IMR-90 (cell line): Measurements from ENCODE around the gene TBC1D23. TPM values are rescaled to one million over a fixed set of nuclear protein-coding genes. Genes with fewer than 3 reads are reported as not detected.

Experiments used
- ATAC-seq: fragments of 200-7000 bp; cut with Tn5 transposase; 2 replicates; pipeline ENCODE4 v1.9.1; 2020; ENCODE audit warnings: low read depth, mild to moderate bottlenecking, moderate library complexity
- BruUV-seq: library from RNA; stranded (reverse); fragments of 400-500 nt; replicated peaks from 2 replicates; lab custom pipeline; 2021; lab: Mats Ljungman, UMichigan
- CTCF ChIA-PET: fragments of 300-600 bp; formaldehyde crosslinking; extraction: SDS; loops from one replicate; lab custom pipeline; 2021; ENCODE audit warnings: antibody characterized with exemption; lab: Yijun Ruan, JAX
- POLR2A ChIA-PET: fragments of 300-600 bp; sonication (Branson Sonifier 250); formaldehyde crosslinking; loops from one replicate; lab custom pipeline; 2022; ENCODE audit warnings: antibody characterized with exemption; ENCODE audit not compliant: unreplicated experiment; lab: Charles Lee
- DNase-seq: peaks from one replicate; pipeline ENCODE4 v3.0.0; 2013
- H2AFZ ChIP-seq: replicated peaks from 2 replicates; pipeline ENCODE3; 2013; ENCODE audit warnings: low read length, mild to moderate bottlenecking; ENCODE audit not compliant: poor library complexity
- H2AK5ac ChIP-seq: 2 replicates; pipeline ENCODE4 v1.6.1; 2013; ENCODE audit warnings: low read depth, low read length, inconsistent platforms
- H2AK9ac ChIP-seq: replicated peaks from 2 replicates; pipeline ENCODE3; 2013; ENCODE audit warnings: mild to moderate bottlenecking, low read depth, low read length, moderate library complexity; ENCODE audit not compliant: poor library complexity
- H2BK120ac ChIP-seq: 2 replicates; pipeline ENCODE4 v1.6.1; 2013; ENCODE audit warnings: low read depth, low read length, inconsistent platforms
- H2BK15ac ChIP-seq: 3 replicates; pipeline ENCODE4 v1.6.1; 2013; ENCODE audit warnings: low read depth, low read length, inconsistent platforms
- H2BK20ac ChIP-seq: 2 replicates; pipeline ENCODE4 v1.6.1; 2013; ENCODE audit warnings: low read depth, mild to moderate bottlenecking, inconsistent platforms, low read length, moderate library complexity
- H2BK5ac ChIP-seq: 2 replicates; pipeline ENCODE4 v1.6.1; 2013; ENCODE audit warnings: mild to moderate bottlenecking, low read depth, low read length, inconsistent platforms; ENCODE audit not compliant: poor library complexity, severe bottlenecking
- H3K14ac ChIP-seq: replicated peaks from 2 replicates; pipeline ENCODE4 v1.6.1; 2013; ENCODE audit warnings: low read depth, low read length, inconsistent platforms
- H3K18ac ChIP-seq: 2 replicates; pipeline ENCODE4 v1.6.1; 2013; ENCODE audit warnings: low read depth, low read length, control low read depth
- H3K23ac ChIP-seq: 2 replicates; pipeline ENCODE4 v1.6.1; 2013; ENCODE audit warnings: low read depth, low read length, inconsistent platforms
- H3K27ac ChIP-seq: 2 replicates; pipeline ENCODE4 v1.5.1; 2013; ENCODE audit warnings: mild to moderate bottlenecking, control low read depth, low read length; ENCODE audit not compliant: insufficient read depth
- H3K27me3 ChIP-seq: 2 replicates; pipeline ENCODE4 v1.6.1; 2013; ENCODE audit warnings: low read length; ENCODE audit not compliant: control insufficient read depth, insufficient read depth
- H3K36me3 ChIP-seq: 2 replicates; pipeline ENCODE4 v1.6.1; 2013; ENCODE audit warnings: low read length, mixed read lengths; ENCODE audit not compliant: control insufficient read depth, insufficient read depth
- H3K4ac ChIP-seq: 2 replicates; pipeline ENCODE4 v1.6.1; 2013; ENCODE audit warnings: low read depth, low read length, inconsistent platforms
- H3K4me1 ChIP-seq: 2 replicates; pipeline ENCODE4 v1.6.1; 2013; ENCODE audit warnings: low read length, mixed read lengths; ENCODE audit not compliant: control insufficient read depth, insufficient read depth
- H3K4me2 ChIP-seq: 2 replicates; pipeline ENCODE4 v1.6.1; 2013; ENCODE audit warnings: low read depth, mild to moderate bottlenecking, control low read depth, low read length, moderate library complexity
- H3K4me3 ChIP-seq: 2 replicates; pipeline ENCODE4 v1.5.1; 2013; ENCODE audit warnings: low read depth, mild to moderate bottlenecking, control low read depth, low read length, moderate library complexity; ENCODE audit not compliant: insufficient read depth
- H3K56ac ChIP-seq: 2 replicates; pipeline ENCODE4 v1.6.1; 2013; ENCODE audit warnings: low read length, inconsistent platforms; ENCODE audit not compliant: insufficient read depth; ENCODE audit errors: extremely low read depth
- H3K79me1 ChIP-seq, 2 experiments: 2 replicates each; pipeline ENCODE4 v1.6.1; 2013; ENCODE audit warnings: low read length in 2 of 2, inconsistent platforms in 1 of 2, low read depth in 1 of 2
- H3K9ac ChIP-seq: 2 replicates; pipeline ENCODE4 v1.6.1; 2013; ENCODE audit warnings: low read depth, low read length, control low read depth
- H3K9me1 ChIP-seq: 2 replicates; pipeline ENCODE4 v1.6.1; 2013; ENCODE audit warnings: low read length, inconsistent platforms; ENCODE audit not compliant: insufficient read depth
- H3K9me3 ChIP-seq: 2 replicates; pipeline ENCODE4 v1.6.1; 2013; ENCODE audit warnings: low read length; ENCODE audit not compliant: control insufficient read depth, insufficient read depth
- H4K20me1 ChIP-seq: 2 replicates; pipeline ENCODE4 v1.6.1; 2013; ENCODE audit warnings: low read length, inconsistent platforms; ENCODE audit not compliant: insufficient read depth
- H4K5ac ChIP-seq: 2 replicates; pipeline ENCODE4 v1.6.1; 2013; ENCODE audit warnings: mild to moderate bottlenecking, low read depth, low read length, control low read depth
- H4K8ac ChIP-seq, 2 experiments: 2 replicates each; pipeline ENCODE4 v1.6.1; 2013; ENCODE audit warnings: low read depth in 2 of 2, low read length in 2 of 2, control low read depth in 1 of 2, inconsistent platforms in 1 of 2
- H4K91ac ChIP-seq: 2 replicates; pipeline ENCODE4 v1.6.1; 2013; ENCODE audit warnings: low read depth, low read length, inconsistent platforms; ENCODE audit not compliant: insufficient read depth
- BHLHE40 ChIP-seq: fragments of 150-350 bp; IDR thresholded peaks from 2 replicates; pipeline ENCODE4 v1.6.1; 2016; ENCODE audit warnings: mild to moderate bottlenecking, low read depth, low read length
- CEBPB ChIP-seq: IDR thresholded peaks from 2 replicates; pipeline ENCODE4 v1.6.1; 2012; ENCODE audit warnings: low read depth, low read length, improper control_type of control experiment
- CHD1 ChIP-seq: IDR thresholded peaks from 2 replicates; pipeline ENCODE4 v1.6.1; 2012; ENCODE audit warnings: low read depth, low read length, improper control_type of control experiment
- CTCF ChIP-seq: conservative IDR thresholded peaks from 2 replicates; pipeline ENCODE4 v1.5.1; 2012; ENCODE audit warnings: mild to moderate bottlenecking, low read depth, low read length, improper control_type of control experiment
- ELK1 ChIP-seq: fragments of 150-350 bp; IDR thresholded peaks from 2 replicates; pipeline ENCODE4 v1.6.1; 2016; ENCODE audit warnings: low read depth, mild to moderate bottlenecking, low read length, moderate library complexity, borderline replicate concordance
- MAFK ChIP-seq: IDR thresholded peaks from 2 replicates; pipeline ENCODE4 v1.6.1; 2012; ENCODE audit warnings: low read depth, low read length, improper control_type of control experiment
- MAZ ChIP-seq: IDR thresholded peaks from 2 replicates; pipeline ENCODE4 v1.6.1; 2012; ENCODE audit warnings: low read depth, mild to moderate bottlenecking, low read length, improper control_type of control experiment, moderate library complexity, borderline replicate concordance
- MXI1 ChIP-seq: IDR thresholded peaks from 2 replicates; pipeline ENCODE4 v1.6.1; 2012; ENCODE audit warnings: low read depth, mild to moderate bottlenecking, low read length, moderate library complexity, borderline replicate concordance
- NFE2L2 ChIP-seq: fragments of 150-350 bp; IDR thresholded peaks from 2 replicates; pipeline ENCODE4 v1.6.1; 2016; ENCODE audit warnings: low read depth, mild to moderate bottlenecking, low read length
- RAD21 ChIP-seq: IDR thresholded peaks from 2 replicates; pipeline ENCODE4 v1.6.1; 2012; ENCODE audit warnings: low read length, improper control_type of control experiment
- RCOR1 ChIP-seq: IDR thresholded peaks from 2 replicates; pipeline ENCODE4 v1.6.1; 2012; ENCODE audit warnings: mild to moderate bottlenecking, low read length, improper control_type of control experiment; ENCODE audit not compliant: insufficient replicate concordance
- RFX5 ChIP-seq: IDR thresholded peaks from 2 replicates; pipeline ENCODE4 v1.8.0; 2012; ENCODE audit warnings: low read depth, mild to moderate bottlenecking, low read length, moderate library complexity
- SMC3 ChIP-seq: fragments of 150-350 bp; IDR thresholded peaks from 2 replicates; pipeline ENCODE4 v1.6.1; 2016; ENCODE audit warnings: low read depth, mild to moderate bottlenecking, antibody characterized with exemption, low read length, moderate library complexity
- USF2 ChIP-seq: fragments of 150-350 bp; IDR thresholded peaks from 2 replicates; pipeline ENCODE4 v1.6.1; 2017; ENCODE audit warnings: mild to moderate bottlenecking, antibody characterized with exemption, low read length, low read depth
- WGBS, 2 experiments: methylation state at CpG; one replicate each; pipeline versions ENCODE4 v1.1.5 to v1.1.7; 2013; ENCODE audit warnings: missing lambda C conversion rate in 2 of 2; ENCODE audit not compliant: insufficient read length in 1 of 2; ENCODE audit errors: extremely low coverage in 2 of 2; 5-methylcytosine and 5-hydroxymethylcytosine counted together
- dilution Hi-C: fragments of 300-500 bp; cut with HindIII; formaldehyde crosslinking; loops from one replicate; pipeline ENCODE4 v1.14.3; 2018; ENCODE audit warnings: low sequenced_read_pairs; ENCODE audit not compliant: unreplicated experiment
- in situ Hi-C: fragments of 300-500 bp; cut with MboI; formaldehyde crosslinking; loops from 3 replicates; pipeline ENCODE4 v1.14.3; 2019; ENCODE audit warnings: low sequenced_read_pairs, inconsistent platforms, mixed read lengths
- intact Hi-C: fragments of 100-400 bp; cut with micrococcal nuclease; formaldehyde crosslinking; loops from 2 replicates; pipeline ENCODE4 v1.10.0; 2022
- polyA plus RNA-seq, 3 experiments: library from polyadenylated mRNA; depleted of rRNA; stranded (reverse); fragments of >200 nt; gene quantifications; 2 replicates each; pipeline ENCODE4 v1.2.3, GENCODE V29; 2012; ENCODE audit warnings: low replicate concordance in 1 of 3
- total RNA-seq: library from RNA; depleted of rRNA; stranded (reverse); fragments of >200 nt; gene quantifications from 2 replicates; pipeline ENCODE4 v1.2.3, GENCODE V29; 2012

The TBC1D23 gene
- total and polyA plus RNA-seq, 2 of the 4 experiments (the other 2 are of a cell fraction), result 21.2 to 67.0 TPM

- Histone ChIP-seq H4K20me1 (no peaks in the 10 kb centered on the region), H3K23ac (no peak overlapping the region), H3K18ac (no peak overlapping the region), H2AFZ (no peak overlapping the region), H3K36me3 (no peaks in the 10 kb centered on the region), H2BK120ac (no peak overlapping the region), H3K4me1 (peaks cover 6% of the 10 kb centered on the region), H3K27me3 (no peaks in the 10 kb centered on the region), H3K56ac (no peak overlapping the region), H4K5ac (no peak overlapping the region), H3K4ac (no peak overlapping the region), H3K4me3 (no peak overlapping the region), H3K79me1 (peaks cover 10 to 22% of the 10 kb centered on the region in 2 experiments; a peak in 3 of 4 replicates), H2BK5ac (no peak overlapping the region), H2AK9ac (no peak overlapping the region), H3K4me2 (no peak overlapping the region), H4K8ac (no peak overlapping the region), H2AK5ac (no peak overlapping the region), H2BK20ac (no peak overlapping the region), H3K9ac (no peak overlapping the region), H2BK15ac (no peak overlapping the region), H3K27ac (no peak overlapping the region), H3K9me1 (peaks cover 10% of the 10 kb centered on the region), H3K9me3 (no peaks in the 10 kb centered on the region), H3K14ac (no peak overlapping the region), H4K91ac (no peak overlapping the region)
- ATAC-seq (no peak), DNase-seq (no peak)
- BruUV-seq, result no TSS peak
- WGBS, 2 experiments, result 86% methylated on average over 4 of the region's 4 CpGs; no CpG with 5 or more reads in 1 of the 2 experiments
- in situ Hi-C loops (no loop called here), dilution Hi-C loops (no loop called here), intact Hi-C loops (no loop called here)
- CTCF ChIA-PET, result no interaction called here
- TF ChIP-seq BHLHE40 (no peak), CTCF (no peak), RAD21 (no peak), CHD1 (no peak), CEBPB (no peak), MAFK (no peak), ELK1 (no peak), RCOR1 (no peak), RFX5 (no peak), MXI1 (no peak), NFE2L2 (no peak), MAZ (no peak), SMC3 (no peak), USF2 (no peak)
- POLR2A ChIA-PET, result interaction anchor here (0.7 kb wide), 1 partner anchor 683 kb away, joined by 3 read pairs; no protein-coding TSS in a partner anchor
Measured at GRCh38 chr3:100331660-100332059, 70.9 kb downstream of the TBC1D23 start.
